Skeletal muscle satellite cell (primary cell): ENCODE measurements around the gene NCBP1.

Experiments used
- H3K27me3 ChIP-seq: 2 replicates; pipeline ENCODE4 v1.7.0; 2013; ENCODE audit warnings: low read length; ENCODE audit not compliant: control insufficient read depth, insufficient read depth
- H3K36me3 ChIP-seq: 2 replicates; pipeline ENCODE4 v1.7.0; 2013; ENCODE audit warnings: mild to moderate bottlenecking, control low read depth, low read length; ENCODE audit not compliant: insufficient read depth
- H3K4me1 ChIP-seq: 2 replicates; pipeline ENCODE4 v1.7.0; 2013; ENCODE audit warnings: low read length; ENCODE audit not compliant: control insufficient read depth, insufficient read depth
- H3K4me2 ChIP-seq: 2 replicates; pipeline ENCODE4 v1.7.0; 2013; ENCODE audit warnings: mild to moderate bottlenecking, low read length
- H3K4me3 ChIP-seq: 2 replicates; pipeline ENCODE4 v1.7.0; 2013; ENCODE audit warnings: low read length
- H3K9ac ChIP-seq: 2 replicates; pipeline ENCODE4 v1.7.0; 2013; ENCODE audit warnings: mild to moderate bottlenecking, low read depth, low read length, moderate library complexity
- H3K9me3 ChIP-seq: replicated peaks from 2 replicates; pipeline ENCODE4 v1.7.0; 2013; ENCODE audit warnings: mild to moderate bottlenecking, control low read depth, low read length

The NCBP1 gene

DNA sequence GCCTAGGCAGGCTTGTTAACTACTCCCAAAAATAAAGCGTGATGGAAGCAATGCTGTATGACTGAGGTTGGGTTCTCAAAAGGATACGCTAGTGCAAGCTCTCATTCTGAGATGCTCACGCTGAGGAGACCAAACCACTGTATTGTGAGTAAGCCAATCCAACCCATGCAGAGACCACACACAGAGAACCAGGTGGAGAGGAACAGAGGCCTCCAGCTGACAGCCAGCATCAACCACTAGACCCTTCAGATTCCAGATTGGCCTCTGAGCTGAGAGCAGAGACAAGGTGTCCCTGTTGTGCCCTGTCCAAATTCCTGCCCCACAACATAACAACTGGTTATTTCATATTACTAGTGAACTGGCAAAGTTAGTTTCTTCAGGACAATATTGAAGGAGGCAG lies 5.0 kb upstream of the NCBP1 start:
- Histone ChIP-seq H3K4me3 (no peak overlapping the region), H3K9ac (no peak overlapping the region), H3K27me3 (no peaks in the 10 kb centered on the region), H3K4me2 (no peak overlapping the region), H3K36me3 (peaks cover 5% of the 10 kb centered on the region), H3K4me1 (peaks cover 8% of the 10 kb centered on the region), H3K9me3 (no peaks in the 10 kb centered on the region)

DNA sequence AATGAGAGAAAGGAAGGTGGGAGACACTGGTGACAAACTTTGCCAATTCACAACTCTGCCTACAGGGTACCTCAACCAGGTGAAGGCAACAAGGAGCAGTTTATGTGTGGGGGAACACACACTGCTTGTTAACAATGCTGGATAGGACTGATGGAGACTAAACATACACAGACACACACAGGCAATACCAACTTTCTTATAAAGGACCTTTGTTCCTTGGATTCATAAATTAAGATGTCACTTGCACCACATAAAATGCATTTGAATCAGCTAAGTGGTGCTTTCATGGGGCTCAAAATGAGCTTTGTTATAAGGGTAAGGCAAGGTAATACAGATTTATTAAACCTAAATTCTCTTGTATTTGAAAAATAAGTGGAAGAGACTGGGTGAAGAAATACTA lies 4.5 kb upstream of the NCBP1 start:
- Histone ChIP-seq H3K4me1 (peaks cover 8% of the 10 kb centered on the region), H3K4me2 (no peak overlapping the region), H3K27me3 (no peaks in the 10 kb centered on the region), H3K9me3 (no peaks in the 10 kb centered on the region), H3K9ac (no peak overlapping the region), H3K4me3 (no peak overlapping the region), H3K36me3 (peaks cover 5% of the 10 kb centered on the region)

- peaks cover 18% of the 10 kb centered on the region for H3K4me1 ChIP-seq
- no peak overlapping the region for H3K9ac ChIP-seq
- H3K4me2 ChIP-seq = no peak overlapping the region
- peaks cover under 1% of the 10 kb centered on the region for H3K36me3 ChIP-seq
- no peaks in the 10 kb centered on the region for H3K27me3 ChIP-seq
- H3K4me3 ChIP-seq = no peak overlapping the region
- H3K9me3 ChIP-seq = no peaks in the 10 kb centered on the region
These were observed 3.0 kb upstream of the NCBP1 start for GRCh38 chr9:97630591-97630990.

DNA sequence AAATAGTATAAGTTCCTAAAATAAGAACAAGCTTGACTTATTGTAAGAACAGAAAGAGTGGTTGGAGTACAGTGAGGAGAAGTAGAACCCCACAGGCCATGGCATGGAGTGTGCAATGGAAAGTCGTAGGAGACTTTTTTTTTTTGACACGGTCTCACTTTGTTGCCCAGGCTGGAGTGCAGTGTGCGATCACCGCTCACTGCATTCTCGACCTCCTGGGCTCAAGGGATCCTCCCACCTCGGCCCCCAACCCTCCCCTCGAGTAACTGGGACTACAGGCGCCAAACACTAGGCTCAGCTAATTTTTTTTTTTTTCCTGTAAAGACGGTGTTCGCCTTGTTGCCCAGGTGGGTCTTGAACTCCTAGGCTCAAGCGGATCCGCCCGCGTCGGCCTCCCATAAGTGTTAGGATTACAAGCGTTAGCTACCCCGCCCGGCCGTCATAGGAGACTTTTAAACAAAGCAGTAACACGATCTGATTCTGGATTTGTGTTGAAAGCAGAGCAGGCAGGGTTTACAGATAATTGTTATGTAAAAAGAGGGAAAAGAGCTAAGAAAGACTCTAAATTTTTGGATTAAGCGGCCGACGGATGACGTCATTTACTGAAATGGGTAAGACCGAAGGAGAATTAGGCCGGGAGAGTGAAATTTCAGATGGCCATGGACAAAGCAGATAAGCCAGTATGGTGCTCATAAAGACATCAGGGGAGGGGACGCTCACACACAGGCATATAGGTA lies 1.2 kb upstream of the NCBP1 start:
- H3K36me3 ChIP-seq = no peaks in the 10 kb centered on the region
- H3K9me3 ChIP-seq = no peaks in the 10 kb centered on the region
- H3K9ac ChIP-seq = peak overlapping the region; percentile 95
- no peaks in the 10 kb centered on the region for H3K27me3 ChIP-seq
- H3K4me1 ChIP-seq = peaks cover 27% of the 10 kb centered on the region
- peak overlapping the region; percentile 92 for H3K4me2 ChIP-seq
- H3K4me3 ChIP-seq = peak overlapping the region; percentile 96

DNA sequence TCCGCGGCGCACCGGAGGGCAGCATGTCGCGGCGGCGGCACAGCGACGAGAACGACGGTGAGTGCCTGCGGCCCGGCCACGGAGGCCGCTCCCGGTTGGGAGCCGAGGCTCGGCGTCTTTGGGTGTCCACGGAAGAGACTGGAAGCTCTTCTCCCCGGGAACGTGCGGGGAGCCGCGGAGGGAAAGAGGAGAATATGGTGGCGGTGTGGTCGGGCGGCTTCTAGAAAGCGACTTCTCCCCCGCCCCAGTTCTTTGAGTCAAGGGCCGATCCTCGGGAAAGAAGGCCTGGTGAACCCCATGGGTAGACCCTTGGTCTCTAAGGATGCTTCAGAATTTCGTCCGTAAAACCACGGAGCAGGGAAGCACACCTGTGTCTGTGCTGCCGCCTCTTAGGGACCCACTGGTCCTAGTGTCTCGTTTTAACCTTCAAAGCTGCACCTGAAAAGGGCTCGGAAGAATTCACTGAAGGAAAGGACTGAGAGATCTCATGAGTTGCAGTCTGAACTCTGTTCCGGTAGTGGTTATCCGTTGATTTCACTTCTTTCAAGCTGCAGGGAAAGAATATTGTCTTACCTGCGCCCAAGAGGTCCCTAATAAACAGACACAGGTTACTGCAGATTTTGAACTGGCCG lies 354 bp downstream of the NCBP1 start:
- H3K4me1 ChIP-seq = peaks cover 37% of the 10 kb centered on the region
- peak overlapping the region; percentile 95 for H3K9ac ChIP-seq
- H3K4me3 ChIP-seq = peak overlapping the region; percentile 96
- no peaks in the 10 kb centered on the region for H3K36me3 ChIP-seq
- H3K4me2 ChIP-seq = peak overlapping the region; percentile 92
- no peaks in the 10 kb centered on the region for H3K9me3 ChIP-seq
- H3K27me3 ChIP-seq = no peaks in the 10 kb centered on the region

- Histone ChIP-seq H3K36me3 (no peaks in the 10 kb centered on the region), H3K4me1 (peaks cover 37% of the 10 kb centered on the region), H3K9me3 (no peaks in the 10 kb centered on the region), H3K9ac (peak overlapping the region; percentile 95), H3K4me3 (peak overlapping the region; percentile 96), H3K4me2 (peak overlapping the region; percentile 92), H3K27me3 (no peaks in the 10 kb centered on the region)
These were observed 1.4 kb downstream of the NCBP1 start for GRCh38 chr9:97635026-97635425.

DNA sequence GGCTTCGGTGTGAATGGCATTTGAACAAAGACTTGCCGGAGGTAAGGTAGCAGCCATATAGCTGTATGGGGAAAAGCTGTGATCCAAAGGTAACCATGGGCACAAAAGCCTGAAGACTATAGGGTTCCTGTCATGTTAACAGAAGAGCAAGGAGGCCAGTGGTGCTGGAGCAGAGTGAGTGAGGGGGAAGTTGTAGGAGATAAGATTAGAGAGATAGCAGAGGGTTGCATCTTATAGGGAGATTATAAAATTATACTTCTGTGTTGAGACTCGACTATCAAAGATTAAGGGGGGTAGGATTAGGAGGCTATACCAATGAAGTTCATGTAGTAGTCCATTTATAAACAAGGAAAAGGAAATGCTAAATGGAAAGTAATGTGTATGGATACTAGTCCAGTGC lies 3.3 kb downstream of the NCBP1 start:
- peaks cover 31% of the 10 kb centered on the region for H3K4me1 ChIP-seq
- H3K4me2 ChIP-seq = peak overlapping the region; percentile 57
- no peak overlapping the region for H3K9ac ChIP-seq
- peaks cover 5% of the 10 kb centered on the region for H3K36me3 ChIP-seq
- H3K4me3 ChIP-seq = no peak overlapping the region
- no peaks in the 10 kb centered on the region for H3K27me3 ChIP-seq
- no peaks in the 10 kb centered on the region for H3K9me3 ChIP-seq

- Histone ChIP-seq H3K4me1 (peaks cover 29% of the 10 kb centered on the region), H3K9ac (no peak overlapping the region), H3K4me2 (peak overlapping the region; percentile 14), H3K36me3 (peaks cover 21% of the 10 kb centered on the region), H3K9me3 (no peaks in the 10 kb centered on the region), H3K4me3 (no peak overlapping the region), H3K27me3 (no peaks in the 10 kb centered on the region)
These were observed 5.0 kb downstream of the NCBP1 start for GRCh38 chr9:97638666-97639065.

DNA sequence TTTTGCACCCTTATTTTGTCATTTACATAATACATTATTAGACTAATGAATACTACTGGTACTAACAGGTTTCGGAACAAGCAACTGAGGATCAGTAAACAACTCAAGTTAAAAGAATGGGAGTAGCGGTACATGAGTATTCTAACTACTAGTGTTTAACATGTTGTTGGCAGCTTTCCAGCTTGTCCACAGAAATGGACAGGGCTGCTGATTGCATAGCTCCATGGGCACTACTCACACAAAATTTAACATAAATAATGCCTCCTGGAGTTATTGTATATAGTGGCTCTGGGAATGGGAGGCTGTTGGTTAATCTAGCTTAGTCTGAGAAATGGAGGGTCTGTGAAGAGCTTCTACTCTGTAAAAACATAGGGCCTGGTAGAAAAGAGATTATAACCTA lies 6.7 kb downstream of the NCBP1 start:
- Histone ChIP-seq H3K27me3 (no peaks in the 10 kb centered on the region), H3K9me3 (no peaks in the 10 kb centered on the region), H3K4me1 (peaks cover 22% of the 10 kb centered on the region), H3K4me3 (no peak overlapping the region), H3K4me2 (no peak overlapping the region), H3K9ac (no peak overlapping the region), H3K36me3 (peaks cover 33% of the 10 kb centered on the region)

- Histone ChIP-seq H3K4me1 (no peaks in the 10 kb centered on the region), H3K9me3 (no peaks in the 10 kb centered on the region), H3K4me3 (no peak overlapping the region), H3K27me3 (no peaks in the 10 kb centered on the region), H3K9ac (no peak overlapping the region), H3K36me3 (peaks cover 63% of the 10 kb centered on the region), H3K4me2 (no peak overlapping the region)
These were observed 12.1 kb downstream of the NCBP1 start for GRCh38 chr9:97645720-97646119.

- Histone ChIP-seq H3K4me1 (no peaks in the 10 kb centered on the region), H3K27me3 (no peaks in the 10 kb centered on the region), H3K9me3 (no peaks in the 10 kb centered on the region), H3K9ac (no peak overlapping the region), H3K36me3 (peaks cover 58% of the 10 kb centered on the region), H3K4me2 (no peak overlapping the region), H3K4me3 (no peak overlapping the region)
These were observed 14.4 kb downstream of the NCBP1 start for GRCh38 chr9:97647996-97648395.

GRCh38 chr9:97651646-97652045 lies 18.0 kb downstream of the NCBP1 start:
- H3K4me3 ChIP-seq = no peak overlapping the region
- no peaks in the 10 kb centered on the region for H3K9me3 ChIP-seq
- H3K36me3 ChIP-seq = peaks cover 68% of the 10 kb centered on the region
- no peak overlapping the region for H3K9ac ChIP-seq
- no peaks in the 10 kb centered on the region for H3K27me3 ChIP-seq
- no peaks in the 10 kb centered on the region for H3K4me1 ChIP-seq
- H3K4me2 ChIP-seq = no peak overlapping the region
